GM12891 (cell line): ENCODE results near the gene DMBX1.

ENCODE experiments used
- POLR2A ChIP-seq: IDR thresholded peaks from 2 replicates; pipeline ENCODE4 v1.6.1; 2011; ENCODE audit warnings: low read depth, low read length, control low read depth
- POLR2AphosphoS5 ChIP-seq: IDR thresholded peaks from 2 replicates; pipeline ENCODE4 v1.6.1; 2011; ENCODE audit warnings: low read depth, low read length, control low read depth
- POU2F2 ChIP-seq: IDR thresholded peaks from 2 replicates; pipeline ENCODE4 v1.6.1; 2011; ENCODE audit warnings: low read depth, mild to moderate bottlenecking, control low read depth, low read length, moderate library complexity
- SPI1 ChIP-seq: IDR thresholded peaks from 2 replicates; pipeline ENCODE4 v1.6.1; 2011; ENCODE audit warnings: low read depth, low read length, control low read depth
- TAF1 ChIP-seq: IDR thresholded peaks from 2 replicates; pipeline ENCODE4 v1.6.1; 2011; ENCODE audit warnings: low read depth, low read length, control low read depth

DNA sequence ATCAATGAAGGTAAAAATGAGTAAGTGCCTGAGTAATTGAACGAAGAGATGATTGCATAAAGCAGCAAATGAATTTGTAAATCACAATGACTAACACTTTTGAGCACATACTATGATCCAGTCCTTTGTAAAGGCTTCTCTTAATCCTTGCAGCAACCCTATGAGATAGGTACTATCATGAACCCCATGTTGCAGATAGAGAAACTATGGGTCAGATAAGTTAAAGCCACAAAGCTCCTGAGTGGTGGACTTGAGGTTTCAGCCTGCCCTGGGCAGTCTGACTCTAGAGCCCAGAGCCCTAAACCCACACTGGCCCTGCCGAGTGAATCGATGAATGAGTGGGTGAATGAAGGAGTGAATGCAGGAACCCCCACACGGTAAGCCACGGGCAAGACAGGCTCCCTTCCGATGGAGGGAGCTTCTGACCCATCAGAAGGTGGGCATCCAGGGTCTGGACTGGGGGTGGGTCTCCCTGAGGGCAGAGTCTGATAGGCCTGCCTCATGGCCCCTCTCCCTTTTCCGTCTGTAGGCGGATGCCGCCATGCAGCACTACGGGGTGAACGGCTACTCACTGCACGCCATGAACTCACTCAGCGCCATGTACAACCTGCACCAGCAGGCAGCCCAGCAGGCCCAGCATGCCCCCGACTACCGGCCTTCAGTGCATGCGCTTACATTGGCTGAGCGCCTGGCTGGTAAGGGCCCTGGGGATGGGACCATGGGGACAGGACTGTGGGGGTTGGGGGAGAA, 17.0 kb downstream of the DMBX1 start:
- TF ChIP-seq POLR2AphosphoS5, result no peak
- TF ChIP-seq POLR2A, result no peak
- TF ChIP-seq POU2F2, result no peak
- TF ChIP-seq TAF1, result no peak
- no peak for TF ChIP-seq SPI1
